GM12878 (cell line): ENCODE results near the gene CFAP74. TPM values are rescaled to one million over a fixed set of nuclear protein-coding genes. Genes with fewer than 3 reads are reported as not detected.

Source experiments
- ATAC-seq: fragments of 200-7000 bp; cut with Tn5 transposase; 3 replicates; pipeline ENCODE4 v1.9.1; 2020; ENCODE audit warnings: mild to moderate bottlenecking, moderate library complexity
- BruUV-seq: library from RNA; stranded (reverse); fragments of 400-500 nt; replicated peaks from 2 replicates; lab custom pipeline; 2021; lab: Mats Ljungman, UMichigan
- CTCF ChIA-PET: fragments of 300-600 bp; sonication (Branson Sonifier 250); formaldehyde crosslinking; extraction: SDS; loops from one replicate; lab custom pipeline; 2021; ENCODE audit warnings: inconsistent platforms; lab: Yijun Ruan, JAX
- POLR2A ChIA-PET: fragments of 350-600 bp; formaldehyde crosslinking; extraction: SDS; loops from one replicate; lab custom pipeline; 2021; ENCODE audit warnings: inconsistent platforms; lab: Charles Lee
- RAD21 ChIA-PET: fragments of 300-600 bp; sonication (Branson Sonifier 250); formaldehyde crosslinking; loops from one replicate; lab custom pipeline; 2023; ENCODE audit warnings: antibody characterized with exemption; ENCODE audit not compliant: unreplicated experiment; lab: Charles Lee
- SMC1A ChIA-PET: fragments of 300-600 bp; sonication (Branson Sonifier 250); formaldehyde crosslinking; loops from one replicate; lab custom pipeline; 2023; ENCODE audit not compliant: unreplicated experiment, uncharacterized antibody; lab: Charles Lee
- DNase-seq: peaks from one replicate; pipeline ENCODE4 v3.0.0-alpha.2; 2011; ENCODE audit warnings: low read depth, low spot score
- FAIRE-seq: peaks from 3 replicates; lab custom pipeline; 2011; peaks lifted over from hg19 to GRCh38; lab: Jason Lieb, UNC
- H2AFZ ChIP-seq: 2 replicates; pipeline ENCODE4 v1.6.0; 2011; ENCODE audit warnings: low read depth, low read length, control low read depth; ENCODE audit not compliant: control insufficient read depth
- H3K27ac ChIP-seq: 2 replicates; pipeline ENCODE4 v1.5.1; 2011; ENCODE audit warnings: control low read depth; ENCODE audit not compliant: control insufficient read depth, insufficient read depth
- H3K27me3 ChIP-seq, 2 experiments: replicated peaks in 1 of 2; 2 replicates each; pipeline versions ENCODE4 v1.6.0 to v1.6.1; 2011; ENCODE audit warnings: low read length in 1 of 2; ENCODE audit not compliant: control insufficient read depth in 2 of 2, insufficient read depth in 2 of 2
- H3K36me3 ChIP-seq, 2 experiments: 2 replicates each; pipeline ENCODE4 v1.5.1; 2011; ENCODE audit warnings: low read length in 1 of 2; ENCODE audit not compliant: control insufficient read depth in 2 of 2, insufficient read depth in 2 of 2
- H3K4me1 ChIP-seq: 2 replicates; pipeline ENCODE4 v1.6.1; 2011; ENCODE audit warnings: mild to moderate bottlenecking, low read length, moderate library complexity, mixed read lengths; ENCODE audit not compliant: control insufficient read depth, insufficient read depth
- H3K4me2 ChIP-seq: 2 replicates; pipeline ENCODE4 v1.6.0; 2011; ENCODE audit warnings: control low read depth; ENCODE audit not compliant: control insufficient read depth, insufficient read depth
- H3K4me3 ChIP-seq: fragments of 200-600 bp; sonication (generic); 2 replicates; pipeline ENCODE4 v1.5.1; 2016
- H3K79me2 ChIP-seq: 2 replicates; pipeline ENCODE4 v1.6.0; 2011; ENCODE audit warnings: low read length; ENCODE audit not compliant: control insufficient read depth, insufficient read depth
- H3K9ac ChIP-seq: 2 replicates; pipeline ENCODE4 v1.8.0; 2011; ENCODE audit warnings: low read length, control low read depth, mixed read lengths; ENCODE audit not compliant: control insufficient read depth, insufficient read depth
- H3K9me3 ChIP-seq: replicated peaks from 3 replicates; pipeline ENCODE4 v1.5.1; 2011; ENCODE audit warnings: mild to moderate bottlenecking, low read length; ENCODE audit not compliant: control insufficient read depth, insufficient read depth
- H4K20me1 ChIP-seq: 2 replicates; pipeline ENCODE4 v1.6.0; 2011; ENCODE audit not compliant: control insufficient read depth, insufficient read depth
- ASH2L ChIP-seq: fragments of 300-600, 200-600 bp; sonication (generic); IDR thresholded peaks from 2 replicates; pipeline ENCODE4 v1.6.1; 2017; ENCODE audit warnings: low read depth, mild to moderate bottlenecking, borderline replicate concordance
- ATF7 ChIP-seq: fragments of 450-650 bp; IDR thresholded peaks from 2 replicates; pipeline ENCODE4 v1.6.1; 2016; ENCODE audit warnings: low read depth, mild to moderate bottlenecking
- GABPA ChIP-seq: IDR thresholded peaks from 2 replicates; pipeline ENCODE4 v1.6.1; 2014; ENCODE audit warnings: antibody characterized with exemption, low read depth, mild to moderate bottlenecking, inconsistent platforms
- KDM1A ChIP-seq: fragments of 200-600 bp; sonication (generic); IDR thresholded peaks from 2 replicates; pipeline ENCODE4 v1.6.1; 2016; ENCODE audit warnings: borderline replicate concordance
- LARP7 ChIP-seq: fragments of 450-650 bp; IDR thresholded peaks from 2 replicates; pipeline ENCODE4 v1.6.1; 2017; ENCODE audit warnings: mild to moderate bottlenecking
- NKRF ChIP-seq: fragments of 450-650 bp; conservative IDR thresholded peaks from 2 replicates; pipeline ENCODE4 v1.6.1; 2017; ENCODE audit warnings: mild to moderate bottlenecking, moderate library complexity
- REST ChIP-seq: IDR thresholded peaks from 2 replicates; pipeline ENCODE4 v1.6.1; 2012; ENCODE audit warnings: mild to moderate bottlenecking, low read depth, low read length
- SREBF2 ChIP-seq: IDR thresholded peaks from 2 replicates; pipeline ENCODE4 v1.6.1; 2012; ENCODE audit warnings: mild to moderate bottlenecking, low read length
- STAT3 ChIP-seq: IDR thresholded peaks from 2 replicates; pipeline ENCODE4 v1.6.1; 2011; ENCODE audit warnings: low read depth, low read length, improper control_type of control experiment
- USF1 ChIP-seq: IDR thresholded peaks from 2 replicates; pipeline ENCODE4 v1.6.1; 2011; ENCODE audit warnings: borderline replicate concordance, low read depth, mild to moderate bottlenecking, moderate library complexity, mixed read lengths, low read length; ENCODE audit not compliant: insufficient read depth; ENCODE audit errors: extremely low read length
- WGBS: methylation state at CpG from one replicate; pipeline ENCODE4 v1.1.6; 2016; ENCODE audit warnings: low lambda C conversion rate; ENCODE audit not compliant: insufficient replicate concordance, insufficient coverage; ENCODE audit errors: missing lambda C conversion rate; 5-methylcytosine and 5-hydroxymethylcytosine counted together
- in situ Hi-C: fragments of 300-500 bp; cut with MboI; formaldehyde crosslinking; loops from 9 replicates; pipeline ENCODE4 v1.14.3; 2018; ENCODE audit warnings: mixed read lengths
- intact Hi-C: fragments of 100-400 bp; cut with micrococcal nuclease; formaldehyde crosslinking; loops from one replicate; pipeline ENCODE4 v1.14.2; 2022; ENCODE audit not compliant: unreplicated experiment
- polyA plus RNA-seq, 11 experiments: library from polyadenylated mRNA; depleted of rRNA in 4 of 11; unstranded in 6 of 11; stranded (reverse) in 5 of 11; fragments of >200 nt; fragmentation: Nextera tagmentation in 4 of 11; fragmentation: Illumina TruSeq in 1 of 11; extraction: Ambion mirVana in 4 of 11; extraction: Trizol in 1 of 11; gene quantifications; 1 replicate in 1 of 11; 2 replicates in 10 of 11; pipeline versions ENCODE4 v1.2.1 to v1.2.3, GENCODE V29; 2011 to 2016; ENCODE audit warnings: inconsistent platforms in 2 of 11, missing spikeins in 2 of 11, low read depth in 1 of 11
- total RNA-seq, 4 experiments: library from RNA; depleted of rRNA in 3 of 4; stranded (reverse); fragments of >200 nt in 3 of 4; fragmentation: Illumina TruSeq in 1 of 4; extraction: Trizol in 1 of 4; gene quantifications; 2 replicates each; pipeline versions ENCODE4 v1.2.1 to v1.2.3, GENCODE V29; 2013 to 2021
- TF ChIP-seq, protein P1 (sequence below): IDR thresholded peaks from 2 replicates; pipeline ENCODE4 v1.6.1; 2012; ENCODE audit warnings: low read depth, low read length, improper control_type of control experiment
- TF ChIP-seq, protein P2 (sequence below): fragments of 450-650 bp; IDR thresholded peaks from 2 replicates; pipeline ENCODE4 v1.6.1; 2017; ENCODE audit warnings: mild to moderate bottlenecking, moderate library complexity

CFAP74 gene
- total and polyA plus RNA-seq, 10 of the 15 experiments (the other 5 are each of a cell fraction or from before 2014, with no cell fraction given): 0.01 TPM; not detected in 9

GRCh38 chr1:1899967-1900327 lies 103.6 kb downstream of the CFAP74 start:
- Histone ChIP-seq H3K79me2 (no peaks in the 10 kb centered on the region), H3K4me2 (no peak overlapping the region), H3K9ac (no peak overlapping the region), H3K4me1 (peaks cover 4% of the 10 kb centered on the region), H3K36me3 (no peaks in the 10 kb centered on the region), H3K27me3 (no peaks in the 10 kb centered on the region), H3K4me3 (no peak overlapping the region), H2AFZ (no peak overlapping the region), H3K27ac (no peak overlapping the region), H3K9me3 (no peaks in the 10 kb centered on the region; the same call in 2 of the 3 replicates), H4K20me1 (no peaks in the 10 kb centered on the region)
- ChIA-PET RAD21 (interaction anchor here (1.2 to 5.6 kb wide), 2 partner anchors 7 to 123 kb away, joined by 3 to 28 read pairs; no protein-coding TSS in a partner anchor), CTCF (interaction anchor here (1.2 to 2.8 kb wide), 2 partner anchors 8 to 14 kb away, joined by 3 to 9 read pairs; no protein-coding TSS in a partner anchor), POLR2A (interaction anchor here (0.6 to 2.8 kb wide), 2 partner anchors 8 to 124 kb away, joined by 4 to 10 read pairs; no protein-coding TSS in a partner anchor), SMC1A (no interaction called here)
- BruUV-seq: no TSS peak
- in situ Hi-C loops (loop anchor here (10.0 kb wide), 1 partner anchor 115 kb away; no protein-coding TSS in a partner anchor), intact Hi-C loops (no loop called here)
- 69% methylated on average over 9 of the region's 9 CpGs for WGBS
- TF ChIP-seq ATF7 (no peak), KDM1A (no peak), STAT3 (no peak), USF1 (no peak), REST (no peak), NKRF (no peak), GABPA (no peak), LARP7 (no peak), SREBF2 (no peak), ASH2L (no peak)
- TF ChIP-seq, protein P1, sequence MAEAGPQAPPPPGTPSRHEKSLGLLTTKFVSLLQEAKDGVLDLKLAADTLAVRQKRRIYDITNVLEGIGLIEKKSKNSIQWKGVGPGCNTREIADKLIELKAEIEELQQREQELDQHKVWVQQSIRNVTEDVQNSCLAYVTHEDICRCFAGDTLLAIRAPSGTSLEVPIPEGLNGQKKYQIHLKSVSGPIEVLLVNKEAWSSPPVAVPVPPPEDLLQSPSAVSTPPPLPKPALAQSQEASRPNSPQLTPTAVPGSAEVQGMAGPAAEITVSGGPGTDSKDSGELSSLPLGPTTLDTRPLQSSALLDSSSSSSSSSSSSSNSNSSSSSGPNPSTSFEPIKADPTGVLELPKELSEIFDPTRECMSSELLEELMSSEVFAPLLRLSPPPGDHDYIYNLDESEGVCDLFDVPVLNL: no peak
- TF ChIP-seq, protein P2, sequence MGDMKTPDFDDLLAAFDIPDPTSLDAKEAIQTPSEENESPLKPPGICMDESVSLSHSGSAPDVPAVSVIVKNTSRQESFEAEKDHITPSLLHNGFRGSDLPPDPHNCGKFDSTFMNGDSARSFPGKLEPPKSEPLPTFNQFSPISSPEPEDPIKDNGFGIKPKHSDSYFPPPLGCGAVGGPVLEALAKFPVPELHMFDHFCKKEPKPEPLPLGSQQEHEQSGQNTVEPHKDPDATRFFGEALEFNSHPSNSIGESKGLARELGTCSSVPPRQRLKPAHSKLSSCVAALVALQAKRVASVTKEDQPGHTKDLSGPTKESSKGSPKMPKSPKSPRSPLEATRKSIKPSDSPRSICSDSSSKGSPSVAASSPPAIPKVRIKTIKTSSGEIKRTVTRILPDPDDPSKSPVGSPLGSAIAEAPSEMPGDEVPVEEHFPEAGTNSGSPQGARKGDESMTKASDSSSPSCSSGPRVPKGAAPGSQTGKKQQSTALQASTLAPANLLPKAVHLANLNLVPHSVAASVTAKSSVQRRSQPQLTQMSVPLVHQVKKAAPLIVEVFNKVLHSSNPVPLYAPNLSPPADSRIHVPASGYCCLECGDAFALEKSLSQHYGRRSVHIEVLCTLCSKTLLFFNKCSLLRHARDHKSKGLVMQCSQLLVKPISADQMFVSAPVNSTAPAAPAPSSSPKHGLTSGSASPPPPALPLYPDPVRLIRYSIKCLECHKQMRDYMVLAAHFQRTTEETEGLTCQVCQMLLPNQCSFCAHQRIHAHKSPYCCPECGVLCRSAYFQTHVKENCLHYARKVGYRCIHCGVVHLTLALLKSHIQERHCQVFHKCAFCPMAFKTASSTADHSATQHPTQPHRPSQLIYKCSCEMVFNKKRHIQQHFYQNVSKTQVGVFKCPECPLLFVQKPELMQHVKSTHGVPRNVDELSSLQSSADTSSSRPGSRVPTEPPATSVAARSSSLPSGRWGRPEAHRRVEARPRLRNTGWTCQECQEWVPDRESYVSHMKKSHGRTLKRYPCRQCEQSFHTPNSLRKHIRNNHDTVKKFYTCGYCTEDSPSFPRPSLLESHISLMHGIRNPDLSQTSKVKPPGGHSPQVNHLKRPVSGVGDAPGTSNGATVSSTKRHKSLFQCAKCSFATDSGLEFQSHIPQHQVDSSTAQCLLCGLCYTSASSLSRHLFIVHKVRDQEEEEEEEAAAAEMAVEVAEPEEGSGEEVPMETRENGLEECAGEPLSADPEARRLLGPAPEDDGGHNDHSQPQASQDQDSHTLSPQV: no peak
- no peak for DNase-seq
- no peak for FAIRE-seq
- ATAC-seq: no peak
